ENCODE measurements around the gene HSPA9.

DNA sequence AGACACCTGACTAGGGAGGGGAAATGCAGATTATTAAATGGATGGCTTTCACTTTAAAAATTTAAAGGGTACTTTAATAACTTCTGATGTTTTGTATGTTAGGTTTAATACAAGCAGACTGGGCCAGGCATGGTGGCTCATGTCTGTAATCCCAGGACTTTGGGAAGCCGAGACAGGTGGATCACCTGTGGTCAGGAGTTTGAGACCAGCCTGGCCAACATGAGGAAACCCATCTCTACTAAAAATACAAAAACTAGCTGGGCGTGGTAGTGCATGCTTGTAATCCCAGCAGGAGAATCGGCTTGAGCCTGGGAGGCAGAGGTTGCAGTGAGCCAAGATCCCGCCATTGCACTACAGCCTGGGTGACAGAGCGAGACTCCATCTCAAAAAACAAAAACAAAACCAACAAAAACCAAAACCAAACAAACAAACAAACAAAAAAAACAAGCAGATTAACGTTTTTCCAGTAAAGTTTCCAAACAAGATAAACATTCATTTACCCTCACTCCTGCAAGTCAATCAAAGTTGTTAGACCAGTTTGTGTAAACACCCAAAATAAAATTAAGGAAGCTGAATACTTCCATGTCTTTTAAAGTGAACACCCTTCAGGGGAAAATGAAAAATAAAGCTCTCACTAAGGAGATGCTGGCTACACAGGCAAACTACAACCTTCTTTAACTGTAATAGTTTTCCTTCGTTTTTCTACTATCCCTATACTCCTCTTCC, 46.3 kb downstream of the HSPA9 start:
- TF ChIP-seq, protein P1, sequence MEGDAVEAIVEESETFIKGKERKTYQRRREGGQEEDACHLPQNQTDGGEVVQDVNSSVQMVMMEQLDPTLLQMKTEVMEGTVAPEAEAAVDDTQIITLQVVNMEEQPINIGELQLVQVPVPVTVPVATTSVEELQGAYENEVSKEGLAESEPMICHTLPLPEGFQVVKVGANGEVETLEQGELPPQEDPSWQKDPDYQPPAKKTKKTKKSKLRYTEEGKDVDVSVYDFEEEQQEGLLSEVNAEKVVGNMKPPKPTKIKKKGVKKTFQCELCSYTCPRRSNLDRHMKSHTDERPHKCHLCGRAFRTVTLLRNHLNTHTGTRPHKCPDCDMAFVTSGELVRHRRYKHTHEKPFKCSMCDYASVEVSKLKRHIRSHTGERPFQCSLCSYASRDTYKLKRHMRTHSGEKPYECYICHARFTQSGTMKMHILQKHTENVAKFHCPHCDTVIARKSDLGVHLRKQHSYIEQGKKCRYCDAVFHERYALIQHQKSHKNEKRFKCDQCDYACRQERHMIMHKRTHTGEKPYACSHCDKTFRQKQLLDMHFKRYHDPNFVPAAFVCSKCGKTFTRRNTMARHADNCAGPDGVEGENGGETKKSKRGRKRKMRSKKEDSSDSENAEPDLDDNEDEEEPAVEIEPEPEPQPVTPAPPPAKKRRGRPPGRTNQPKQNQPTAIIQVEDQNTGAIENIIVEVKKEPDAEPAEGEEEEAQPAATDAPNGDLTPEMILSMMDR (conservative IDR thresholded peaks at IDR 0.05; ENCODE audit: low read length) = no peak
- TF ChIP-seq EZH2phosphoT487 (IDR thresholded peaks at IDR 0.05; ENCODE audit: borderline replicate concordance, low read depth, low read length) = no peak

Measured in OCI-LY7 (cell line).